HG03457 (cell line): ENCODE results near the gene FAM184A.

Experiments used
- ATAC-seq: cut with Tn5 transposase; IDR thresholded peaks from one replicate; pipeline ENCODE4 v1.9.1; 2021; ENCODE audit warnings: moderate number of reproducible peaks; ENCODE audit not compliant: unreplicated experiment

Gene FAM184A

DNA sequence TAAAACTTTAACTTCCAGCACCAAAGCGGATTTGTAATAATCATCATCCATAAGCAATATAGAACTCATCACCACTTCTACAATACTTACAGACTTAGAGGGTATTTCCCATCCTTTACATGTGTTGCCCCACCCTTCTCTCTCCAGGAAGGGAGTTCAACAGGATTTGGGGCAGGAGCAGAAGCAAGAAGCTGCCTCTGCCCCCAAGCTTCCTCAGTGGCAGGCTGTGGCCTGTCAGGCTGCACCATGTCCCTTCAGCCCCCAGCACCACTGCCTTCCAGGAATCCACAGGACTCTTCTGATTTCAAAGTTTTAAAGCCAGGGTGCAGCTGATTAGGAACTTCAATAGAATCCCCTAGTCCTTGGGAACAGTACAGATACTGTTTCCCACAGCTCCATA lies 106.8 kb downstream of the FAM184A start:
- ATAC-seq, result no peak

DNA sequence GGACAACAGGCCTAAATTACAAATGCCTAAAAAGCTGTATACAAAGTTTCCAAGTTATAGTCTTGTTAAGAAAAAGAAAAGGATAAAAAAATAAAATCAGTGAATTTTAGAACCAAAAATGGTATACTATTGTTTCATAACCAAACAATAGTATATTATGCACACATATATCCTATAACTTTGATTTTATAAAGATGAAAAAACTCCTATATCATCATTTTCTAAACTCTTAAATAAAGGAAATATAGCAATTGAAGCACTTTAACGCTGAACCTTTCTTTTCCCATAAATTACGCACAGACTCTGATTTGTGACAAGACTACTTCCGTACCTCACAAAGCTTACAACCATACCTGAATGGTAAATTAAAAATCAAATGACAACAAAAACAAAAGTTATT lies 107.6 kb downstream of the FAM184A start:
- no peak for ATAC-seq

- no peak for ATAC-seq
These were observed 110.0 kb downstream of the FAM184A start for GRCh38 chr6:118968416-118968815.

DNA sequence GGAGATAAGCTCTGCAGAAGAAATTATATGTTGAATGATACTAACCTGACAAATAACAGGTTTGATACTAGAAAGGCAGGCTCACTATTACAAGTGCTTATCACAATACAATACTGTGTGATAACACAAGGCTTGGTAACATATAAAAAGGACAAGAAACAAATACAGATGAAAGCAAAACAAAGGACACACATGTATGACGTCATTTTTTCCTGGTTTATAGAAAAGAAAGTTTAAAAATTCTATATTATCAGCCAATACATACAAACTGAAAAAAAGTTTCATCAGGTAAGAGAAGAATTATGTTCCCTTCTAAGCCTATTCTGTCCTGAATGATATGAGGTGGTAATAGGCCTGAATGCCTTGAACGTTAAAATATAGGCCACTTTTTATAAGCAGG lies 111.2 kb downstream of the FAM184A start:
- no peak for ATAC-seq

DNA sequence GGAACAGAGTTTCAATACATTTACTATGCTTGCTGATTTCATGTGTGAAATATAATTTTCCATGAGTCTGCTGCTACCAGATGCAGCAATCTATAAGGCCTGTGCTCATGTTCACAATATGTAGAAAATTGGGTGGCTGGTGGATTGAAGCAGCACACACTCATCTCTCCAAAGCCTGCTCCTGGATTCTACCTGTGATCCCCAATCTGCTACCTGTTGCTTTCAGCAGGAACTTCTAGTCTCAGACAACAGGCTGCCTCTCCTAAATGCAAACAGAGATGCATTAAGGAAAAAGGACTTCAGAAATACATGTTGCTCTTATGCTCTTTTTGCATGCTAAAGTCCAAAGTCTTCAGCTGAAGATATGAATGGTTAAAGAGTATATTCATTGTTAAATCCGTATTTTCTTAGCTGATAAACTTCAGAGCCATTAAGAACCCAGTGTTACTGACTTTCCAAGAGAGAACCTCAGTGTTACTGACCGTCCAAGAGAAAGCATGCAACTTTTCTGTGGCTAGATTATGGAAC lies 112.6 kb downstream of the FAM184A start:
- no peak for ATAC-seq

- no peak for ATAC-seq
These were observed 113.1 kb downstream of the FAM184A start for GRCh38 chr6:118965371-118965770.

DNA sequence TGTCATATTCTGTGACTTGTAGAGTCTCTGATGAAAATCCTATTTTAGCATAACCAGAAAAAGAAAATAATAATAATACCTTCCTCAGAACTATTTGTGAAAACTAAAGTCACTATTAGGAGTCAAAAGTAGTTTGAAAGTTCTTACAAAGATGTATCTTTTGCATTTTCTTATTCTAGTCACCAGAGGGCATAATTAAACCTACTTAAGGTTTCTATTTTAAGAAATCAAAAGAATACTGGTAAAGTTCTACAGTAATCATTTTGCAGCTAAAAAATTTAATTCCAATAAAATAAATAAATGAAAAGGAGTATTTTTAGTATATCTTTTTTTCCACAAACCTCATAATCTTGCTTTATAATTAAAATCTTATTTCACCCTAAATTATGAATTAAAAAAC lies 115.5 kb downstream of the FAM184A start:
- ATAC-seq, result no peak

- no peak for ATAC-seq
These were observed 118.6 kb downstream of the FAM184A start for GRCh38 chr6:118959903-118960302.

DNA sequence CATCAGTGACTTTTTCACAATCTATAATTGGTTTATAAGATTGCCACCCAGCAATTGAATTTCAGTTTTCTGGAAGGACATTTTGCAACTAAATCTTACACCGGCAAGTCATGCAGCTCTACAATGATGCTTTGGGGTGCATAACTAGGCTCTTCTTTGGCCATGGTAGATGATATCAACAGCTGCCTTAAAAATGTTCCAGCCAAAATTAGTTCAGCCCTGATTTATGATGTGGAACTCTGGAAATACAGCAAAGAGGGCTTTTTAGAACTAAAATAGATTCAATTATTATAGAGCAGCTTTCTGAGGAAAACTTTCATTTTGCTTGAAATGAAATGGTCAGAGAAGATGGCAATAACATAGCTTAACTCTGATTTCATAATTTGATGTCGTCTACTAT lies 125.1 kb downstream of the FAM184A start:
- ATAC-seq, result no peak

- ATAC-seq, result no peak
These were observed 125.8 kb downstream of the FAM184A start for GRCh38 chr6:118952683-118953082.

GRCh38 chr6:118945217-118945616 lies 133.2 kb downstream of the FAM184A start:
- no peak for ATAC-seq

DNA sequence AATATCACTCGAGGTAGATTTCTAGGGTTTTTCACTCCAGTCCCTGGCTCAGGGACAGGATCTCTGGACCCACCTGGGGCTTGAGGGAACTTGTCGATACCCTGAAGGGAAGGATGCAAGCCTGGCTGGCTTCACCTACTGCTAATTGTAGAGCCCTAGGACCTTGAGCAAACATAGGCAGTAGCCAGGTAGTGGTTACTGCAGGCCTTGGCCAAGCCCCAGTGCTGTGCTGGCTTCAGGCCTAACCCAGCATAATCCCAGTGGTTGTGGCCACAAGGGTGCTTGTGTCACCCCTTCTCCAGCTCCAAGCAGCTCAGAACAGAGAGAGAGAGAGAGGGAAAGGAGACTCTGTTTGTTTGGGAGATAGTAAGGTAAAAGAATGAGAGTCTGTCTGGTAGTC lies 137.7 kb downstream of the FAM184A start:
- ATAC-seq, result no peak

GRCh38 chr6:118939683-118940082 lies 138.8 kb downstream of the FAM184A start:
- no peak for ATAC-seq

GRCh38 chr6:118935978-118936703 lies 142.3 kb downstream of the FAM184A start:
- no peak for ATAC-seq

DNA sequence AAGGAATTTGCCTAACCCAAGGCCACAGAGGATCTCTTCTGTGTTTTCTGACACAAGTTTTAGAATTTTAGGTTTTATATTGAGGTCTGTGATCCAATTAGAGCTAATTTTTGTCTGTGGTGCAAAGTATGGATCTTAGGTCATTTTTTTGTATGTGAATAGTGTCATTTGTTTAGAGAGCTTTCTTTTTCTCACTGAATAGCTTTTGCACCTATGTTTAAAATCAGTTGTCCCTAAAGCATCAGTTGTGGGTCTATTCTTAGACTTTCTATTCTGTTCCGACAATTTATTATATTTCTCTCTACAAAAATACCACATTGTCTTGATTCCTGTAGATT lies 143.2 kb downstream of the FAM184A start:
- ATAC-seq, result peak; percentile 2

GRCh38 chr6:118934461-118935330 lies 143.8 kb downstream of the FAM184A start, which contains the start of gene MCM9:
TSS of gene MCM9 (minus strand) at chr6:118935159. CDS start at chr6:118931723, 3,436 bp downstream.
- peak; percentile 96 for ATAC-seq

DNA sequence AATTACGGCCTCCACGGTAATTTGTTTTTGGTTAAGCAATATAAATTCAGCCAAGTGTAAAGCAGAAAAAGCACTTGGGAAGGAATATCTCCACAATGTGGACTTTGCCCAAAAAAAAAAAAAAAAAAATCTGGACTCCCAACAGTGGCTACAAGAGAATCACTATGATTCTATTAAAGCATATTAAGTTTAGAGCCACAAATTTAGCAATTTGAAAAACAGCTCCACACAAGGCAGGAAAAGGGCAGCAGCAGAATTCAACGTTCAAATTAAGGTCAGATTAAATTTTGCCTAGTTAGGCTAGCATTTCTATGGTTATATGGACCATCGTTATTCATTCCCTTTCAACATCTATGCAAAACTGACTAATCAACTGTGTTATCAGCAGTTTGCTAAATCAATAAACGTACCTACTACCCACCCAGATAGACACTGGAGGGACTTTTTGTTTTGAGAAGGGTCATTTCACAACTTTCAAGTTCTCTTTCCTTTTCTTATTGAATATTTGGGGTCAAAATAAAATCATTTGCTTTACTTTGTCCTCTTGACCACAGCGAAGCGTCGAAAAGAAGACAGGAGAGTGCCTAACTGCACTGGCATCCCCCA lies 144.5 kb downstream of the FAM184A start:
- peak; percentile 1 for ATAC-seq

GRCh38 chr6:118932421-118932820 lies 146.0 kb downstream of the FAM184A start:
- no peak for ATAC-seq

- no peak for ATAC-seq
These were observed 147.0 kb downstream of the FAM184A start for GRCh38 chr6:118931436-118931835.

- no peak for ATAC-seq
These were observed 147.8 kb downstream of the FAM184A start for GRCh38 chr6:118930680-118931079.

DNA sequence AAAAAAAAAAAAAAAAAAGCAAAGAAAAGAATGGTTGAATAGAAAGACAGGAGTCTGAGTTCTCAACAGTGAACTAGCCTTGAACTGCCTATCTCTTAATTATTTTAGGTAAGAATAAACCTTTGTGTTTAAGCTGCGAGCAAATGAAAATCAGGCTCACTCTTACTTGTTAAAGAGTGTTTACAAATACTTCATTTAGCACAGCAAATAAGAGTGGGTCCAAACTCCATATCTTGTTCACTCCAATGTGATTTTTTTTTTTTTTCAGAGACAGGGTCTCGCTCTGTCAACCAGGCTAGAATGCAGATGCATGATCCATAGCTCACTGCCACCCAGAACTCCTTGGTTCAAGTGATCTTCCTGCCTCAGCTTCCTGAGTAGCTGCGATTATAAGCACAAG lies 155.4 kb downstream of the FAM184A start:
- ATAC-seq, result no peak

GRCh38 chr6:118921084-118921483 lies 157.4 kb downstream of the FAM184A start:
- no peak for ATAC-seq
